GM12878 (cell line): ENCODE results near the gene HLA-DMA.

Experiments
- NFYA ChIP-seq: IDR thresholded peaks from 2 replicates; pipeline ENCODE4 v1.6.1; 2011; ENCODE audit warnings: low read depth, mild to moderate bottlenecking, low read length, improper control_type of control experiment, borderline replicate concordance
- NR2C2 ChIP-seq: IDR thresholded peaks from 2 replicates; pipeline ENCODE4 v1.6.1; 2011; ENCODE audit warnings: borderline replicate concordance, low read depth; ENCODE audit not compliant: control insufficient read depth, insufficient read length
- POLR2A ChIP-seq: IDR thresholded peaks from 2 replicates; pipeline ENCODE4 v1.6.1; 2011; ENCODE audit warnings: low read depth, mild to moderate bottlenecking, low read length
- POLR2AphosphoS5 ChIP-seq: IDR thresholded peaks from 2 replicates; pipeline ENCODE4 v1.6.1; 2011; ENCODE audit warnings: mild to moderate bottlenecking, low read length, inconsistent platforms
- RAD51 ChIP-seq: fragments of 450-650 bp; IDR thresholded peaks from 2 replicates; pipeline ENCODE4 v1.6.1; 2016; ENCODE audit warnings: moderate library complexity, mild to moderate bottlenecking, inconsistent platforms
- RUNX3 ChIP-seq: IDR thresholded peaks from 2 replicates; pipeline ENCODE4 v1.6.1; 2012; ENCODE audit warnings: low read length, inconsistent platforms
- ZBTB33 ChIP-seq: fragments of 450-650 bp; IDR thresholded peaks from 2 replicates; pipeline ENCODE4 v1.6.1; 2017; ENCODE audit warnings: mild to moderate bottlenecking
- ZBTB4 ChIP-seq: fragments of 450-650 bp; formaldehyde crosslinking; IDR thresholded peaks from 2 replicates; pipeline ENCODE4 v1.4.0; 2022; ENCODE audit warnings: mild to moderate bottlenecking, moderate library complexity
- ZNF622 ChIP-seq: fragments of 450-650 bp; IDR thresholded peaks from 2 replicates; pipeline ENCODE4 v1.6.1; 2017; ENCODE audit warnings: mild to moderate bottlenecking, inconsistent platforms
- TF ChIP-seq, protein P1 (sequence below), 3 experiments: IDR thresholded peaks in 2 of 3; conservative IDR thresholded peaks in 1 of 3; 2 replicates each; pipeline ENCODE4 v1.5.1; 2011; ENCODE audit warnings: low read depth in 3 of 3, low read length in 3 of 3, mild to moderate bottlenecking in 3 of 3, control low read depth in 2 of 3, moderate library complexity in 2 of 3, inconsistent platforms in 1 of 3, mixed read lengths in 1 of 3; ENCODE audit not compliant: control insufficient read depth in 2 of 3, insufficient read depth in 1 of 3; ENCODE audit errors: extremely low read depth in 1 of 3
- TF ChIP-seq, protein P2 (sequence below): IDR thresholded peaks from 2 replicates; pipeline ENCODE4 v1.6.1; 2011; ENCODE audit warnings: mild to moderate bottlenecking, low read depth, low read length, moderate library complexity; ENCODE audit not compliant: insufficient replicate concordance

DNA sequence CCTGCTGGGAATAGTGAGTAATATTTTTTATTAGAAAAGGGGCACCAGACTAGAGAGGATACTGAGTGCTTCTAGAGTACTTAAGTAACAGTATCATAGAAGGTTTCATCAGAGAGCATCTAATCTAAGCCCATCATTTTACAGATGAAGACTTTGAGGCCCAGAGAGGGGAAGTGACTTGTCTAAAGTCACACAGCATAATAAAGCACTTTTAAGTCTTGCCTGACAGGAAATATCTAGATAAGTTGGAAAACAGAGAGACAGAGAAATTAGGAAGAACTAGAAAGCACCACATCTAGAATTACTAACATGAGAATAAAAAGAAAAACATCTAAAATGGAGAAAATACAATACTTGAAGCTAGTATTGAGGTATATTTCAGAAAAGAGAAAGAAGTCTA is 6.0 kb downstream of the HLA-DMA start:
- TF ChIP-seq ZBTB33, result no peak
- TF ChIP-seq RUNX3, result no peak
- TF ChIP-seq POLR2A, result no peak
- no peak for TF ChIP-seq POLR2AphosphoS5
- no peak for TF ChIP-seq ZNF622
- TF ChIP-seq, protein P1, sequence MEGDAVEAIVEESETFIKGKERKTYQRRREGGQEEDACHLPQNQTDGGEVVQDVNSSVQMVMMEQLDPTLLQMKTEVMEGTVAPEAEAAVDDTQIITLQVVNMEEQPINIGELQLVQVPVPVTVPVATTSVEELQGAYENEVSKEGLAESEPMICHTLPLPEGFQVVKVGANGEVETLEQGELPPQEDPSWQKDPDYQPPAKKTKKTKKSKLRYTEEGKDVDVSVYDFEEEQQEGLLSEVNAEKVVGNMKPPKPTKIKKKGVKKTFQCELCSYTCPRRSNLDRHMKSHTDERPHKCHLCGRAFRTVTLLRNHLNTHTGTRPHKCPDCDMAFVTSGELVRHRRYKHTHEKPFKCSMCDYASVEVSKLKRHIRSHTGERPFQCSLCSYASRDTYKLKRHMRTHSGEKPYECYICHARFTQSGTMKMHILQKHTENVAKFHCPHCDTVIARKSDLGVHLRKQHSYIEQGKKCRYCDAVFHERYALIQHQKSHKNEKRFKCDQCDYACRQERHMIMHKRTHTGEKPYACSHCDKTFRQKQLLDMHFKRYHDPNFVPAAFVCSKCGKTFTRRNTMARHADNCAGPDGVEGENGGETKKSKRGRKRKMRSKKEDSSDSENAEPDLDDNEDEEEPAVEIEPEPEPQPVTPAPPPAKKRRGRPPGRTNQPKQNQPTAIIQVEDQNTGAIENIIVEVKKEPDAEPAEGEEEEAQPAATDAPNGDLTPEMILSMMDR (IDR thresholded peaks at IDR 0.05 in 2 of 3, conservative IDR thresholded peaks at IDR 0.05 in 1 of 3; ENCODE audit: control insufficient read depth in 2 of 3, extremely low read depth in 1 of 3, insufficient read depth in 1 of 3, low read depth in 3 of 3, low read length in 3 of 3), result no peak
- TF ChIP-seq RAD51, result no peak
- no peak for TF ChIP-seq ZBTB4 (CRISPR knock-in tag)
- no peak for TF ChIP-seq NFYA
- TF ChIP-seq NR2C2, result no peak
- TF ChIP-seq, protein P2, sequence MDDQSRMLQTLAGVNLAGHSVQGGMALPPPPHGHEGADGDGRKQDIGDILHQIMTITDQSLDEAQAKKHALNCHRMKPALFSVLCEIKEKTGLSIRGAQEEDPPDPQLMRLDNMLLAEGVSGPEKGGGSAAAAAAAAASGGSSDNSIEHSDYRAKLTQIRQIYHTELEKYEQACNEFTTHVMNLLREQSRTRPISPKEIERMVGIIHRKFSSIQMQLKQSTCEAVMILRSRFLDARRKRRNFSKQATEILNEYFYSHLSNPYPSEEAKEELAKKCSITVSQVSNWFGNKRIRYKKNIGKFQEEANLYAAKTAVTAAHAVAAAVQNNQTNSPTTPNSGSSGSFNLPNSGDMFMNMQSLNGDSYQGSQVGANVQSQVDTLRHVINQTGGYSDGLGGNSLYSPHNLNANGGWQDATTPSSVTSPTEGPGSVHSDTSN, result no peak
